HG02623 (cell line): ENCODE measurements around the gene ULK4.
A peak's percentile ranks its signal among the peaks of the same experiment; 100 is the strongest.

Source experiments
- ATAC-seq: cut with Tn5 transposase; IDR thresholded peaks from one replicate; pipeline ENCODE4 v1.9.1; 2021; ENCODE audit warnings: moderate library complexity; ENCODE audit not compliant: unreplicated experiment

ULK4 gene

DNA sequence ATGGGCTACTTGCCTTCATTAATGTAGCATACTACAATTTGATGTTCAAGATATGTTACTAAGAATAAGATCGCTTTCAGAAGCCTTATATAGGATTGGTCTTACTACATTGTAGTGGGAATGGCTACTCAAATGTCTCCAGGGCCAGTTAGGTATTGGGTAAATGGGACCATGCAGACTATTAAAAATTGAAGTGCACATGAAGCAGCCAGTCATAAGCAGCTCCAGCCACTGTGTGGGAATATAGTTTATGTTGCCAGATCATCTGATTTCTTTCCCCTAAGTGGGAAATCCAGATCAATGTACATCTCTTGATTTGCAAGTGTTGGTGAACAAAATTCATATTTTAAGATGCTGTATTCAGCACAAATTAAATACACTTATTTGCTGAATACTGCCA lies 757.5 kb downstream of the ULK4 start:
- ATAC-seq, result no peak

DNA sequence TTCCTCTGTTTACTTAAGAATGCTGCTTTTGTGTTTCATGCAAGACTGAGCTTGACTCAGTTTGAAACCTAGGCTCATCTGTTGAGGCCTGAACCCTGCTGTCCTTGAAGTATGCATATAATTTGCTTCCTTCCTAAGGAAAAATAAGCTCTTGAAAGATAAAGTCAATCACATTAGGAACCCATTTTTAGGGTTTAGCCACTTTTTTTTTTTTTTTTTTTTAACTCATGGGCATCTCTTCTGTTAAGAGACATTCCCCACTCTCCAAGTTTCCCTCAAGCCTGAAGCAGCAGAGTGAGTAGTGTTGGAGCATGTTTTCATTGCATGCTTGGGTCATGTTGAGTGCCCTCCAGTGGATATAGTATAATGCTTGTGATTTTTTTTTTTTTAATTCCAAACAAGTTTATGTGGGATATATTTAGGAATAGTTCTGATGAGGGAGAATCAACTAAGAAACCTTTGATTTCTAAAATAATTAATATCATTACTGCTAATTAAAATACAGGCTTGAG lies 759.0 kb downstream of the ULK4 start:
- ATAC-seq, result no peak

- no peak for ATAC-seq
Observed at GRCh38 chr3:41202075-41202833, 759.6 kb downstream of the ULK4 start.

DNA sequence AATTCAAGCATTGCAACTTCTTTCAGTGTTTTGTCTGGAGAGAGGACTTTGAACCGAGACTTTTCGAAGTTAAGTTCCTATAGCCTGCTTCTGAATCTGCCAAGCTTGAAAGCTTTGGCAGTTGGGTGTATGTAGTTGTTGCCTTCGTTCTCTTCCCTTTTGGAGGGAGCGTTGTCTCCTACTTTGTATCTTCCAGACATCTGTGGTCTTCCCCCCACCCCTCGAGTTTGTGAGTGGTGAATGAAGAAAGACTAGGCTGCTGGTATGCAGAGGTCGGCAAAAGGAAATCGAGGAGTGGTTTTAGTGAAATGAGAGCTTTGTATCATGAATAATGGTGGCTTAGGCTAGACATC lies 761.3 kb downstream of the ULK4 start:
- ATAC-seq, result no peak

- ATAC-seq, result no peak
Observed at GRCh38 chr3:41199866-41200668, 761.8 kb downstream of the ULK4 start.

DNA sequence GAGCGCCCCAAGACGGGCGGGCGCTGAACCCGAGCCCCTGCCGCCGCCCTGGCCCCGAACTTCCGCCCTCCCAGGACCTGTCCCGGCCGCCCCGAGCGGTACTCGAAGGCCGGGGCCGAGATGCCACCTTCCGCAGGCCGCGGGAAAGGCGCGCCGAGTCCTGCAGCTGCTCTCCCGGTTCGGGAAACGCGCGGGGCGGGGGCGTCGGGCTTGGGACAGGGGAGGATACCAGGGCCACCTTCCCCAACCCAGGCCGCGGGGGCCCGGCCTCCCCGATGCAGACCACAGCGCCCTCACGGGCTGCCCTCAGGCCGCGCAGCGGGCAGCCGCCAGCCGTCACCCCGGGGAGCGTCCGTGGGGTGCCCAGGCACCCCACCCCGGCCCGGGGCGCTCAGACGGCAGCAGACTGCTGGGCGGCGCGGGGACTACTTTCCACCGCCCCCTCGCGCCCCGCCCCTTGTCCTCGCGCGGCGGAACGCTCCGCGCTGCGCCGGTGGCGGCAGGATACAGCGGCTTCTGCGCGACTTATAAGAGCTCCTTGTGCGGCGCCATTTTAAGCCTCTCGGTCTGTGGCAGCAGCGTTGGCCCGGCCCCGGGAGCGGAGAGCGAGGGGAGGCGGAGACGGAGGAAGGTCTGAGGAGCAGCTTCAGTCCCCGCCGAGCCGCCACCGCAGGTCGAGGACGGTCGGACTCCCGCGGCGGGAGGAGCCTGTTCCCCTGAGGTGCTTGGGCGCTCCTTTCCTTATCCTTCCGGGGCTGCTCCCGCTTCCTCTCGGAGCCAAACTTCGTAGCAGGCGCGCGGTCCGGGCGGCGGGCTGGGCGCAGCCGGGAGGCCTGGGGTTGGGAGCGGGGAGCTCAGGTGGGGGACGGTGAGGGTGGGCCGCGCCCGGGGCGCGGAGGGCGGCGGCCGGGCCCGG lies 762.7 kb downstream of the ULK4 start, which contains the start of gene CTNNB1:
CTNNB1 (plus strand) TSS at position 556 of the 916 bp plus-strand sequence. CDS start 24,564 bp downstream, outside the sequence.
- ATAC-seq, result peak; percentile 68

- peak; percentile 1 for ATAC-seq
Observed at GRCh38 chr3:41198526-41198925, 763.4 kb downstream of the ULK4 start.

DNA sequence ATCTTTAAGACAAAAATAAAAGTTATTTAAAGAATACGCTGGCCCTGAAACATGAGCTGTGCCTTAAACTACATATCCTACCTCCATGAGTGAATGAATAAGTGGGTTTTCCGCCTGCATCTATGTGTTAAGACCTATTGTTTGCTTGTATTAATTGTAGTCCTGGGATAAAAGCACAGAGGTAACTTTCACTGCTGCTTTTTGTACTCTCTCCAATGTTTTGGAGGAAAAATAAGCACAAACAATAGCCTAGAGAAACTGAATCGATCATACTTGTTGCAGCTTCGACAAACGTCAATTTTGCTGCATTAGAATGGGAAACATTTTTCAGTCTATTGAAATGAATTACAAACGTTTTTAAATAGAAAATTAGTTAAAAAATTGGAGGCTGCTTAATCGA lies 763.9 kb downstream of the ULK4 start:
- ATAC-seq, result no peak
